GM10248 (cell line): Measurements from ENCODE around the gene SCN2B.
A peak's percentile ranks its signal among the peaks of the same experiment; 100 is the strongest.

ENCODE experiments used
- CTCF ChIA-PET: fragments of 300-600 bp; sonication (Branson Sonifier 250); formaldehyde crosslinking; extraction: SDS; loops from one replicate; lab custom pipeline; 2021; ENCODE audit warnings: antibody characterized with exemption; lab: Yijun Ruan, JAX
- POLR2A ChIA-PET: fragments of 350-650 bp; sonication (Branson Sonifier 250); formaldehyde crosslinking; extraction: SDS; loops from one replicate; lab custom pipeline; 2020; ENCODE audit warnings: antibody characterized with exemption; lab: Yijun Ruan, JAX
- DNase-seq: peaks from one replicate; pipeline ENCODE4 v3.0.0; 2012; ENCODE audit errors: extremely low spot score
- TF ChIP-seq, protein P1 (sequence below): IDR thresholded peaks from 2 replicates; pipeline ENCODE4 v1.5.1; 2012; ENCODE audit warnings: mild to moderate bottlenecking, low read depth; ENCODE audit errors: extremely low read depth, missing control alignments, control extremely low read depth

SCN2B gene

DNA sequence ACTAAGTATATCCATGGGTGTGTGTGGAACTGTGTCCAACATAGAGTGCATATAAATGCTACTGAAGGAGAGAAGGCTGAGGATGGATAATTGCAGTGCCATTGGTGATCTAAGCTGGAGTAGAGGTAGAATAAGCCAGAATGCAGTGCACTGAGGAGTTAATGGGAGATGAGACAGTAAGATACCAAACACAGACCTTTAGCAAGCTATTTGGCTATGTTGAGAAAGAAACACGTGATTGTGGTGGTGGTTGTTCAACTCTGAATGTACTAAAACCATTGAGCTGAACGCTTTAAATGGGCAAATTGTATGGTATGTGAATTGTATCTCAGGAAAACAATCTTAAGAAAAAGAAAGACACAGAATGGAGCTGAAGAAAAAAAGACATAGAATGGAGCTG lies 25.5 kb upstream of the SCN2B start:
- CTCF ChIA-PET: interaction anchor here (0.7 to 2.1 kb wide), 7 partner anchors 9 to 152 kb away, joined by 3 to 10 read pairs (median 5); no protein-coding TSS in a partner anchor
- POLR2A ChIA-PET: no interaction called here
- TF ChIP-seq, protein P1, sequence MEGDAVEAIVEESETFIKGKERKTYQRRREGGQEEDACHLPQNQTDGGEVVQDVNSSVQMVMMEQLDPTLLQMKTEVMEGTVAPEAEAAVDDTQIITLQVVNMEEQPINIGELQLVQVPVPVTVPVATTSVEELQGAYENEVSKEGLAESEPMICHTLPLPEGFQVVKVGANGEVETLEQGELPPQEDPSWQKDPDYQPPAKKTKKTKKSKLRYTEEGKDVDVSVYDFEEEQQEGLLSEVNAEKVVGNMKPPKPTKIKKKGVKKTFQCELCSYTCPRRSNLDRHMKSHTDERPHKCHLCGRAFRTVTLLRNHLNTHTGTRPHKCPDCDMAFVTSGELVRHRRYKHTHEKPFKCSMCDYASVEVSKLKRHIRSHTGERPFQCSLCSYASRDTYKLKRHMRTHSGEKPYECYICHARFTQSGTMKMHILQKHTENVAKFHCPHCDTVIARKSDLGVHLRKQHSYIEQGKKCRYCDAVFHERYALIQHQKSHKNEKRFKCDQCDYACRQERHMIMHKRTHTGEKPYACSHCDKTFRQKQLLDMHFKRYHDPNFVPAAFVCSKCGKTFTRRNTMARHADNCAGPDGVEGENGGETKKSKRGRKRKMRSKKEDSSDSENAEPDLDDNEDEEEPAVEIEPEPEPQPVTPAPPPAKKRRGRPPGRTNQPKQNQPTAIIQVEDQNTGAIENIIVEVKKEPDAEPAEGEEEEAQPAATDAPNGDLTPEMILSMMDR: no peak
- no peak for DNase-seq

DNA sequence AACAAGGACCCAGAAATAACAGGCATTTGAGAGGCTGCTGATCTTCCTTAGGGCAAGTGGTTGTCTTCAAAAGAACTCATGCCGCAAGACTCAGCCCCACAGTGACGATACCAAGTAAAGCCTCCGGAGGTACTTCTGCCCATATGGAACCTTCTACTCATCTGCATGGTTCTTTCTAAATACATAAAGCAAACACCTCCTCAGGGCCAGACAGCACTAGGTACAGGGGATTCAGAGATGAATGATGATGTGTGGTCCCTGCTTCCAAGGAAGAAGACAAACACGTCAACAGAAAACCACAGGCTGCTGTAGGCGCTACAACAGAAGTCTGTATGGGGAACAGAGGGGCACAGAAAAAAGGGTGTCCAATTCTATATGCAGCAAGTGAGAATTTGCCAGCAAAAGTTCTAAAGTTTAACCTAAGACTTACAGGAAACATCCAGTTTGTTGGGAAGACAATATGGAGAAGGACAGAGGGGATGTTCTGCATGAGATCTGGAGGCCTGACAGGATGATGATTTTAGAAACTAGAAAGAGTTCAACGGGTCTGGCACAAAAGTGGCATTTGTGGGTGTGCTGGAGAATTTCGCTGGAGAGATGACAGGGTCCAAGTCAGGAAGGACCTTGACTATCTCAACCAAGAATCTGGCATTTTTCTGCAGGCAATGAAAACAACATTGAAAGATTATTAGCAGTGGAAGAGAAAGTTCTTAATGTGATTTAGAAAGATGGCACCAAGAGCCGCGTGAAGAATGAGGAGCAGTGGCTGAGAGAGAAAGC lies 24.7 kb upstream of the SCN2B start:
- DNase-seq: no peak
- CTCF ChIA-PET: interaction anchor here (1.5 to 3.2 kb wide), 3 partner anchors 9 to 13 kb away, joined by 4 to 90 read pairs (median 10); no protein-coding TSS in a partner anchor
- POLR2A ChIA-PET: no interaction called here
- TF ChIP-seq, protein P1: no peak

DNA sequence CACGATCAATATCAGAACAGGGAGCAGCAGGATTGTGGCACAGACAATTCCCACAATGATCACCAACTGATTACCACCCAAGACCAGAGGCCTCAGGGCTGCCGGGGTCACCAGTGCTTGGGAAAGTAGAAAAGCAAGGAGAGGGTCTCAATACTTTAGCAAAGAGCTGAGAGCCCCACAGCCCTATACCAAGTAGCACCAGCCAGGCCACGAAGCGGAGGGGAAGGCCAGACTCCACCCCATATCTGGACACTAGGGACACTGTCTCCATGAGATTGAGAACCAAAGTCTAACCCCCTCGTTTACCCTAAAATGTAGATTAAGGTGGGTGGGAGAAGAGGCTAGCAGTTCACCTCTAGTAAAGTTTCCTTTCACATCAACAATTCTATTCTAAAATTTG lies 24.1 kb upstream of the SCN2B start:
- TF ChIP-seq, protein P1: no peak
- ChIA-PET POLR2A (no interaction called here), CTCF (interaction anchor here (3.2 kb wide), 2 partner anchors 11 to 28 kb away, joined by 21 to 90 read pairs; no protein-coding TSS in a partner anchor)
- DNase-seq: no peak

DNA sequence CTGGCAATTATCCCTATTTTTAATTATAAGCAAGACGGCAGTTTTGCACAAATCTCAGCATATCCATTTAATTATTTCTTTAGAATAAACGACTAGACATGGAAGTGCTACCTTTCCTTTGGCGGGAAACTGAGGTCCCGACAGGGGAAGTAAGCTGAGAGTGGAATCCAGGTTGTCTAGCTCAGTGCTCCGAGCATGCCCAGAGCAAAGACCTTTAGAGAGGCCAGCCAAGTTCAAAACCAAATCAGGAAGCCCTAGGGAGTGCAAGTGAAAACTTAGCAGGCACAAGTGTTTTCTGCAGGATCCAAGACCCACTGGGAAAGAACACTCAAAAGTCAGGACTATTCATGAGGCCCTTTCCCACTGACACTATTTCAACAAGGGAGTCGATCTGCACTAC lies 22.7 kb upstream of the SCN2B start:
- TF ChIP-seq, protein P1: no peak
- ChIA-PET CTCF (interaction anchor here (0.6 to 3.2 kb wide), 51 partner anchors 11 to 331 kb away, joined by 3 to 90 read pairs (median 5); partner anchors contain the start of genes MPZL2, MPZL3 and UBE4A), POLR2A (interaction anchor here (0.7 kb wide), 1 partner anchor 18 kb away, joined by 7 read pairs; no protein-coding TSS in a partner anchor)
- no peak for DNase-seq

DNA sequence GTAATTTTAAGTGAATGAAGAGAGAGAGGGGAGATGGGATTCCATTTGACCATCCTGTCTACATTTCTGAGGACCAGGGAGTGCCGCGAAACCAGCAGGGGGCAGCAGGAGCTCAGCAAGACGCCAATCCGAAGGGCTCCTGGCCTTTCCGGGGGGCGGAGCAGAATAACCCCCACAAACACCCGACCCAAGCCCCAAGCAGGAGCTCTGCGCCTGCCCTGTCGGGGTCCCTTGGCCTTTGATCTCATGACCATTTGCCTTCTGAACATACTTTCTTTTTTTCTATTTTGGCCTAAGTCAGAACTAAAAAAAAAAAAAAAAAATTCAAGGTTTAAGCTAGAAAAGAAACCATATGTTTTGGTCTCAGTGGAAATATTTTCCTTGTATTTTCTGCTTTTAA lies 21.9 kb upstream of the SCN2B start:
- ChIA-PET CTCF (interaction anchor here (0.6 to 3.2 kb wide), 61 partner anchors 8 to 391 kb away, joined by 3 to 90 read pairs (median 5); partner anchors contain the start of genes MPZL2, MPZL3 and UBE4A), POLR2A (interaction anchor here (0.7 kb wide), 1 partner anchor 18 kb away, joined by 7 read pairs; no protein-coding TSS in a partner anchor)

More for the DNA sequence above, 21.9 kb upstream of the SCN2B start:
- peak; percentile 80 for DNase-seq
- TF ChIP-seq, protein P1: peak; percentile 89
